K562 (cell line): Measurements from ENCODE around the gene ZNF22. TPM values are rescaled to one million over a fixed set of nuclear protein-coding genes. Genes with fewer than 3 reads are reported as not detected.
A peak's percentile ranks its signal among the peaks of the same experiment; 100 is the strongest.

ENCODE experiments used
- ATAC-seq: fragments of 200-7000 bp; cut with Tn5 transposase; 3 replicates; pipeline ENCODE4 v1.9.1; 2020; ENCODE audit warnings: moderate library complexity
- BruUV-seq: library from RNA; stranded (reverse); fragments of 400-500 nt; replicated peaks from 2 replicates; lab custom pipeline; 2021; lab: Mats Ljungman, UMichigan
- CTCF ChIA-PET: fragments of 300-600 bp; formaldehyde crosslinking; extraction: SDS; loops from one replicate; lab custom pipeline; 2021; ENCODE audit warnings: low intra/inter-chr PET ratio; lab: Yijun Ruan, JAX
- POLR2A ChIA-PET: fragments of 300-600, 350-650 bp; sonication (Branson Sonifier 250); formaldehyde crosslinking; extraction: SDS; loops from one replicate; lab custom pipeline; 2021; ENCODE audit warnings: antibody characterized with exemption, inconsistent platforms; lab: Yijun Ruan, JAX
- DNase-seq, 4 experiments: peaks; one replicate each; pipeline versions ENCODE4 v3.0.0 to v3.0.0-alpha.2; 2011 to 2018; ENCODE audit warnings: low spot score in 3 of 4, mixed read lengths in 3 of 4; ENCODE audit errors: extremely low read depth in 1 of 4
- FAIRE-seq: peaks from 2 replicates; lab custom pipeline; 2011; peaks lifted over from hg19 to GRCh38; lab: Jason Lieb, UNC
- H2AFZ ChIP-seq: 2 replicates; pipeline ENCODE4 v1.6.0; 2011; ENCODE audit warnings: low read depth, low read length, control low read depth, inconsistent platforms
- H3K27ac ChIP-seq: fragments of 200-600 bp; 3 replicates; pipeline ENCODE4 v1.8.0; 2011; ENCODE audit warnings: low read depth, mild to moderate bottlenecking, control low read depth, inconsistent platforms, low read length, moderate library complexity, mixed read lengths; ENCODE audit errors: extremely low read depth
- H3K27me3 ChIP-seq, 2 experiments: fragments of 300-600 bp in 1 of 2; 2 replicates in 1 of 2; 3 replicates in 1 of 2; pipeline versions ENCODE4 v1.6.0 to v1.8.0; 2011; ENCODE audit warnings: inconsistent platforms in 2 of 2, low read length in 2 of 2, mild to moderate bottlenecking in 1 of 2, mixed read lengths in 1 of 2, moderate library complexity in 1 of 2; ENCODE audit not compliant: control insufficient read depth in 2 of 2, insufficient read depth in 2 of 2
- H3K36me3 ChIP-seq: fragments of 300-600 bp; 3 replicates; pipeline ENCODE4 v1.8.0; 2011; ENCODE audit warnings: mild to moderate bottlenecking, low read length, inconsistent platforms; ENCODE audit not compliant: control insufficient read depth, insufficient read depth
- H3K4me1 ChIP-seq, 2 experiments: fragments of 200-600 bp in 1 of 2; replicated peaks in 1 of 2; 2 replicates in 1 of 2; 3 replicates in 1 of 2; pipeline versions ENCODE4 v1.5.1 to v1.8.0; 2011; ENCODE audit warnings: inconsistent platforms in 2 of 2, low read length in 2 of 2, mild to moderate bottlenecking in 1 of 2, mixed read lengths in 1 of 2, moderate library complexity in 1 of 2; ENCODE audit not compliant: control insufficient read depth in 2 of 2, insufficient read depth in 2 of 2
- H3K4me2 ChIP-seq: 2 replicates; pipeline ENCODE4 v1.6.1; 2011; ENCODE audit warnings: low read length, control low read depth, inconsistent platforms, mixed read lengths; ENCODE audit not compliant: insufficient read depth
- H3K4me3 ChIP-seq: fragments of 200-600 bp; sonication (generic), shearing (Covaris generic); 2 replicates; pipeline ENCODE4 v1.5.1; 2016; ENCODE audit warnings: control low read depth, inconsistent platforms
- H3K79me2 ChIP-seq: fragments of 200-600 bp; 3 replicates; pipeline ENCODE4 v1.8.0; 2011; ENCODE audit warnings: low read length, inconsistent platforms; ENCODE audit not compliant: control insufficient read depth, insufficient read depth
- H3K9ac ChIP-seq, 2 experiments: 2 replicates each; pipeline versions ENCODE4 v1.6.0 to v1.6.1; 2011; ENCODE audit warnings: low read depth in 2 of 2, low read length in 2 of 2, control low read depth in 1 of 2, inconsistent platforms in 1 of 2, mild to moderate bottlenecking in 1 of 2, mixed read lengths in 1 of 2; ENCODE audit not compliant: insufficient read depth in 1 of 2
- H3K9me1 ChIP-seq: one replicate; pipeline ENCODE4 v1.6.0; 2011; ENCODE audit warnings: inconsistent platforms, mild to moderate bottlenecking, low read length, moderate library complexity; ENCODE audit not compliant: control insufficient read depth, insufficient read depth
- H3K9me3 ChIP-seq: replicated peaks from 2 replicates; pipeline ENCODE4 v1.5.1; 2011; ENCODE audit warnings: low read depth, low read length, inconsistent platforms; ENCODE audit not compliant: control insufficient read depth, insufficient read depth
- H4K20me1 ChIP-seq: replicated peaks from 2 replicates; pipeline ENCODE4 v1.6.1; 2011; ENCODE audit warnings: low read length, inconsistent platforms, mixed read lengths; ENCODE audit not compliant: control insufficient read depth, insufficient read depth
- EP300 ChIP-seq: IDR thresholded peaks from 2 replicates; pipeline ENCODE4 v1.6.1; 2012; ENCODE audit warnings: low read length, improper control_type of control experiment
- MEF2D ChIP-seq: conservative IDR thresholded peaks from 2 replicates; pipeline ENCODE4 v1.6.1; 2016; ENCODE audit warnings: low read depth, missing genetic modification characterization, missing compliant biosample characterization
- NFYB ChIP-seq: IDR thresholded peaks from 2 replicates; pipeline ENCODE4 v1.6.1; 2011; ENCODE audit warnings: mild to moderate bottlenecking, moderate library complexity; ENCODE audit not compliant: insufficient read length; ENCODE audit errors: extremely low read depth
- SRSF1 ChIP-seq: fragments of 200-400 bp; formaldehyde crosslinking; IDR thresholded peaks from 2 replicates; pipeline ENCODE4 v1.6.1; 2017; ENCODE audit warnings: mild to moderate bottlenecking, low read depth, low read length, moderate library complexity
- TAL1 ChIP-seq: fragments of 450-650 bp; IDR thresholded peaks from 2 replicates; pipeline ENCODE4 v1.6.1; 2016; ENCODE audit warnings: mild to moderate bottlenecking
- YY1 ChIP-seq, 3 experiments: IDR thresholded peaks; 2 replicates each; pipeline ENCODE4 v1.6.1; 2011; ENCODE audit warnings: low read length in 2 of 3, mild to moderate bottlenecking in 2 of 3, moderate library complexity in 2 of 3, borderline replicate concordance in 1 of 3, control low read depth in 1 of 3, low read depth in 1 of 3; ENCODE audit not compliant: insufficient read depth in 3 of 3, insufficient replicate concordance in 2 of 3, control insufficient read depth in 1 of 3, insufficient read length in 1 of 3; ENCODE audit errors: extremely low read depth in 1 of 3
- ZBTB7A ChIP-seq: IDR thresholded peaks from 2 replicates; pipeline ENCODE4 v1.6.1; 2011; ENCODE audit warnings: low read depth, mild to moderate bottlenecking, low read length, moderate library complexity, borderline replicate concordance; ENCODE audit not compliant: control insufficient read depth
- ZNF253 ChIP-seq: fragments of 250-450 bp; sonication (Bioruptor Pico); conservative IDR thresholded peaks from 2 replicates; pipeline ENCODE4 v1.6.1; 2021; ENCODE audit warnings: mild to moderate bottlenecking
- WGBS: fragments of 100-300 bp; shearing (Covaris generic); methylation state at CpG from one replicate; pipeline ENCODE4 v1.1.6; 2016; ENCODE audit warnings: low coverage, mixed read lengths; ENCODE audit not compliant: insufficient coverage; ENCODE audit errors: missing lambda C conversion rate; 5-methylcytosine and 5-hydroxymethylcytosine counted together
- in situ Hi-C: fragments of 300-500 bp; cut with MboI; formaldehyde crosslinking; loops from 4 replicates; pipeline ENCODE4 v1.15.0; 2018; ENCODE audit warnings: inconsistent platforms, mixed read lengths
- intact Hi-C: fragments of 100-400 bp; cut with micrococcal nuclease; formaldehyde crosslinking; loops from 2 replicates; pipeline ENCODE4 v1.14.2; 2022
- polyA plus RNA-seq, 8 experiments: library from polyadenylated mRNA; depleted of rRNA in 4 of 8; stranded (reverse) in 5 of 8; unstranded in 3 of 8; fragments of >200 nt; fragmentation: Nextera tagmentation in 2 of 8; fragmentation: Illumina TruSeq in 1 of 8; extraction: Ambion mirVana in 2 of 8; extraction: Trizol in 1 of 8; gene quantifications; 2 replicates each; pipeline versions ENCODE4 v1.2.1 to v1.2.3, GENCODE V29; 2011 to 2014; ENCODE audit warnings: inconsistent platforms in 1 of 8, missing spikeins in 1 of 8
- total RNA-seq, 7 experiments: library from RNA; depleted of rRNA in 6 of 7; stranded (reverse); fragments of >200 nt in 6 of 7; fragmentation: Illumina TruSeq in 2 of 7; extraction: Trizol in 2 of 7; gene quantifications; 2 replicates each; pipeline versions ENCODE4 v1.2.1 to v1.2.3, GENCODE V29; 2011 to 2021; ENCODE audit warnings: low replicate concordance in 1 of 7

Gene ZNF22
- total and polyA plus RNA-seq, 9 of the 15 experiments (the other 6 are each of a cell fraction or from before 2014, with no cell fraction given): 36.2 to 98.7 (median 51.2) TPM

DNA sequence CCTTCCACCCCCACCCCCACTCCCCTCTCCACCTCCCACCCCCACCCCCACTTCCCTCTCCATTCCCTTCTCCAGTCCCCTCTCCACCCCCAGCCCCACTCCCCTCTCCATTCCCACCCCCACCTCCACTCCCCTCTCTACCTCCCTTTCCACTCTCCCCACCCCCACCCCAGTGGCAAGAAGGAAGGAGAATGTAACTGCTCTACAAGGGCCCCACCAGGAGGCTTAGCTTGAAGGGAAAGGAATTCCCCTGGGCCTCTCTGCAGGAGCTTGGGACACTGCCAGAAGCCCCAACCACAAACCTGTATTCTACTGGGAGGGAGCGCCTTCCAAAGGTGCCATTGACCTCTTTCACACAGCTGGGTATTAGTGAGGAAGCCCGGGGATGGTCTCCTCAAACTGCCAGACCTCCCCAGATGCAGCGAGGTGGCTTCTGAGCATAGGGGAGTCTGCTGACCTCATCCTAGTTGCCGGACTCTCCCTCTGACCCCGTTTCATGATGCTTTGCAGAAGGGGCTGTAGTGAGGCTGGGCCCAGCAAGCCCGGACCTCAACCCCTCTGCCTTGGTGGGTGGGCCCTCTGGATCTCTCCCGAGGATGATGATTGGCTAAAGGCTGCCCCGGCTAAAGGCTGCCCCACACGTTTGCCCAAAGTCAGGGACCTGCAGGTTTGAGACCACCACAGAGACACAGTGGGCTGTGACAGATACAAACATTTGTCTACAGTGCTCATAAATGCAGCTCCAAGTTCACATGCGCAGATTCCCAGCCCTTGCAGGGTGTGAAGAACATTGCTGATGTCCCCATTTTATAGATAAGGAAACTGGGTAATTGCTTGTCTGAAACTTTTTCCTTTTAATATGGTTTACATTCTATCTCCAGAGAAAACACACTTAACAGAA, 25.0 kb upstream of the ZNF22 start:
- Histone ChIP-seq H3K4me1 (peaks cover 33 to 59% of the 10 kb centered on the region in 2 experiments), H3K27ac (no peak overlapping the region), H3K27me3 (no peaks in the 10 kb centered on the region), H3K9ac (peak overlapping the region in 1 of 2 experiments; percentile 0; a peak in 1 of 4 replicates), H3K9me3 (no peaks in the 10 kb centered on the region), H3K36me3 (no peaks in the 10 kb centered on the region), H4K20me1 (no peaks in the 10 kb centered on the region), H3K79me2 (no peaks in the 10 kb centered on the region), H3K4me2 (no peak overlapping the region), H3K9me1 (no peaks in the 10 kb centered on the region), H2AFZ (no peak overlapping the region), H3K4me3 (no peak overlapping the region)
- CTCF ChIA-PET: interaction anchor here (3.1 kb wide), 1 partner anchor 42 kb away, joined by 32 read pairs; no protein-coding TSS in a partner anchor
- TF ChIP-seq TAL1 (no peak), SRSF1 (no peak), MEF2D (tag) (no peak), ZBTB7A (no peak), EP300 (no peak), NFYB (peak; percentile 23), YY1 (IDR thresholded peaks at IDR 0.05; ENCODE audit: borderline replicate concordance in 1 of 3, control insufficient read depth in 1 of 3, extremely low read depth in 1 of 3, insufficient read depth in 3 of 3, insufficient read length in 1 of 3, insufficient replicate concordance in 2 of 3, low read depth in 1 of 3, low read length in 2 of 3) (no peak), ZNF253 (CRISPR knock-in tag) (no peak)
- peak in 3 of 4 experiments; percentile 25 to 32 (median 26) for DNase-seq
- intact Hi-C loops: loop anchor here (1.0 to 5.0 kb wide), 2 partner anchors 43 to 98 kb away; no protein-coding TSS in a partner anchor
- 17% methylated on average over 10 of the region's 10 CpGs for WGBS
- FAIRE-seq: no peak
- ATAC-seq: no peak
- in situ Hi-C loops: no loop called here
- BruUV-seq: no TSS peak
- POLR2A ChIA-PET: interaction anchor here (1.3 kb wide), 1 partner anchor 19 kb away, joined by 3 read pairs; no protein-coding TSS in a partner anchor
